SJCRH30 (cell line): ENCODE data around the gene ZNF750. TPM values are rescaled to one million over a fixed set of nuclear protein-coding genes. Genes with fewer than 3 reads are reported as not detected.

Experiments
- DNase-seq, 2 experiments: peaks; one replicate each; pipeline ENCODE4 v3.0.0-alpha.2; 2015 to 2020
- H3K27ac ChIP-seq: fragments of 250-450 bp; sonication (Bioruptor Pico); 2 replicates; pipeline ENCODE4 v1.5.1; 2020; ENCODE audit warnings: mild to moderate bottlenecking, moderate library complexity
- H3K27me3 ChIP-seq: fragments of 250-450 bp; sonication (Bioruptor Pico); 2 replicates; pipeline ENCODE4 v1.5.1; 2020; ENCODE audit warnings: mild to moderate bottlenecking, moderate library complexity
- H3K36me3 ChIP-seq: fragments of 250-450 bp; sonication (Bioruptor Pico); 2 replicates; pipeline ENCODE4 v1.5.1; 2020; ENCODE audit warnings: mild to moderate bottlenecking, moderate library complexity
- H3K4me1 ChIP-seq: fragments of 250-450 bp; sonication (Bioruptor Pico); 2 replicates; pipeline ENCODE4 v1.5.1; 2020; ENCODE audit warnings: mild to moderate bottlenecking, moderate library complexity
- H3K4me3 ChIP-seq: fragments of 250-450 bp; sonication (Bioruptor Pico); 2 replicates; pipeline ENCODE4 v1.5.1; 2020; ENCODE audit warnings: mild to moderate bottlenecking, moderate library complexity
- H3K9me3 ChIP-seq: fragments of 250-450 bp; sonication (Bioruptor Pico); replicated peaks from 2 replicates; pipeline ENCODE4 v1.5.1; 2020; ENCODE audit warnings: mild to moderate bottlenecking, moderate library complexity
- total RNA-seq: library from RNA; depleted of rRNA; stranded (reverse); fragments of >200 nt; shearing (Covaris generic); gene quantifications from 2 replicates; pipeline ENCODE4 v1.2.3, GENCODE V29; 2014

Gene ZNF750
- total RNA-seq, 1 experiment from 2014 or later: not detected

DNA sequence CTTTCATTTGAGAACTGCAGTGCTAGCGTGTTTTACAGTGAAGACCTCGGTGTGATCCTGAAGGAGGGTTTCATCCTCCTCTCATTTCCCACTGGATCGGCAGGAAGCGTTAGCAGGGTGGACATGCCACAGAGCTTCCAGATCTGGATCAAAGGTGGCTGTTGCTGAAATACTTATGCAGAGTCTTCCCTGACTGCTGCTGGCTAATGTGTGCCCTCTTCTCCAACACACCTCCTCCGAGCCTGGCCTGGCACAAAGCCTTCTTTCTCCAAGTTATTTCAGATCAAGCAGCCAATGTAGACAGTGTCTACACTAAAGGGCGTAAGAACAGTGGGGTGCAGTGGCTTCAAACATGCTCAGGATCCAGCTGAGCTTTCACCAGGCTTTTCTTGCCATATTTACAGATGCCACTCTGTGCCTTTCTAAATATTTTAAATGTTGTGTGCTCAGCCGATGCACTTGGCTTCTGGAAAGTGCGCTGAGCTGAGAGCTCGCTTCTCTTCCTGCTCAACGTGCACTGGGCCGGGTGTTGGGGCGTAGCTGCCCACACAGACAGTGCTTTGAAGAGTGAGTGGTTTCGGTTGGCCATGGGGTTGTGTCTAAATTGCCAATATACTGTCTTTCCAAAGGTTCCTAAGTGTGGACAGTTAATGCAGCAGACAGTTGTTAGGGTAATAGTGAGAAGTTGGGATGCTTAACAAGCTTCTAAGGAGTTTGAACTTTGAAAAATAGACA, 2.1 kb downstream of the ZNF750 start:
- Histone ChIP-seq H3K4me1 (peaks cover 32% of the 10 kb centered on the region), H3K4me3 (no peak overlapping the region), H3K27ac (peak overlapping the region; percentile 65), H3K9me3 (no peaks in the 10 kb centered on the region), H3K36me3 (peaks cover 5% of the 10 kb centered on the region; the same call in 1 of the 2 replicates), H3K27me3 (no peaks in the 10 kb centered on the region)
- DNase-seq: no peak

DNA sequence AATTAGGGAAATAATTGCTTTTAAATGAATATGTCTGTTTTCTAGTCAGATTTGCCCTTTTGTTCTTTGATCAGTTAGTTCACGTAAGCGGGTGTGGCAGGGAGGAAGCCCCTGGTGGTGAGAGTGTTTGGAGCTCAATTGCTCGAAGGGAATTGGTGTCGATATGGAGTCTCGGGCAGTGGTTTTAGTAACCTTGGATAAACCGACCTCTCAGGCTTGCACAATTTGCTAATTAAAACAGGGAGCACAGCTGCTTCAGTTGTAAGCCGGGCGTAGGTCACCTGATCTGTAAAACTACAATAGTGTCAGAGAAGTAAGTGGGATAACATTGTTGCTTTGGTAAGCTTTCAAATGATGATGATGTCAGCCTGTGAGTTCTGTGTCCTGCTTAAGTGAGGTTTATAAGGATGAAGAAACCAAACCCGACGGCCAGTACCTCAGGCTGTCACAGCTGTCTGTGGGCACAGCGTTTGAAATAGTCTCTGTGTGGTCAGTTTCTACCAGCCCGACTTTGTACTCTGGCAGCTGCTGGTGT, 2.9 kb downstream of the ZNF750 start:
- Histone ChIP-seq H3K27ac (peak overlapping the region; percentile 65), H3K4me1 (peaks cover 32% of the 10 kb centered on the region), H3K36me3 (peaks cover 5% of the 10 kb centered on the region; the same call in 1 of the 2 replicates), H3K9me3 (no peaks in the 10 kb centered on the region), H3K27me3 (no peaks in the 10 kb centered on the region), H3K4me3 (peak overlapping the region; percentile 2; the same call in 1 of the 2 replicates)
- peak; percentile 96 to 99 for DNase-seq

DNA sequence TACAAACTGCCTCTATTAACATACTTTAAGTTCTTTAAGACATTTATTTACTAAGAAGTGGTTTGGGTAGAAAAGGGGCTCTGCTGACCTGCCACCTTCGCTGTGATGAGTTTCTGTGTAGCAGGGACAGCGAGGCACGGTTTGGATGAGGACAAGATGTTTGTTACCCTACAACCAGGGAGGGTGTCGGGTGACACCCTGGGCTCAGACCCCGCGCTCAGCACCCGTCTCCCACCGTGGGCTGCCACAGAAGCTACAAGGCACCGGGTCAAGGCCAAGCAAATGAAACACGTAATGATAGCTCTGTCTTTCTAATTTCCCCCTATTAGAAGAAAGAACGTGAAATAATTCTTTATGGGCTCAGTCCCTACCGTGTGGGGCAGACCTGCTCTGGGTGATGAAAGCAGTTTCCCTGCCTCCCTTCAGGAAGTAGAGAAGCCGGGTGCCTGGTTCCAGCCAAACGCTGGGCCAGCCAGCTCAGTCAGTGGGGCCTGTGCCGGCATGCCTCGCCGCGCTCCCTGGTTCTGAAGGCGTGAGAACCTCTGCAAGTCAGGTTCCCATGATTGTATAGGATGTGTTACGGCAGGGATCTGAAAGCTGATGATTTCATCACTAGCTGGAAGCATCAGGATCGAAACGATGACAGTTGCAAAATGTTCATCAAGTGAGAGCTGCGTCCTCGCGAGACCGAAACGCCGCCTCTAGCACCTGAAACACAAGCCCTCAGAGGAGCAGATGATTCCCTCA, 3.9 kb downstream of the ZNF750 start:
- peak; percentile 74 to 86 for DNase-seq
- Histone ChIP-seq H3K27ac (peak overlapping the region; percentile 65), H3K36me3 (peaks cover 10% of the 10 kb centered on the region; the same call in 1 of the 2 replicates), H3K9me3 (no peaks in the 10 kb centered on the region), H3K4me1 (peaks cover 32% of the 10 kb centered on the region), H3K4me3 (peak overlapping the region; percentile 2; the same call in 1 of the 2 replicates), H3K27me3 (no peaks in the 10 kb centered on the region)

DNA sequence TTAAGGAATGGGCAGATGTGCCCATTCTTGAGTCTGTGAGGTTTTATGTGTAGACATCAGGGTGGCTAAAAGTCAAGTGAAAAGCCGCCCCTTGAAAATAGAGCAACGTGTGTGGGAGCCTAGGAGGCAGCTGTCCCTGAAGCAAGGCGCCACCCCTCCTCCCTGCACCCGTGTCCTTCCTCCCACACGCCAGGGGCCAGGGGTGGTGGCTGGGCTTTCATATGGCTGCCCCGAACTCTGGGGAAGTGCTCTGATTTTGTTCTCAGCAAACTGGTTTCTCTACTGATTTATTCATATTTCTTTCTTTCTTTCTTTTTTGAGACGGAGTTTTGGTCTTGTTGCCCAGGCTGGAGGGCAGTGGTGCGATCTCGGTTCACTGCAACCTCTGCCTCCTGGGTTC, 4.7 kb downstream of the ZNF750 start:
- Histone ChIP-seq H3K36me3 (peaks cover 15% of the 10 kb centered on the region; the same call in 1 of the 2 replicates), H3K27ac (peak overlapping the region; percentile 65), H3K4me3 (no peak overlapping the region), H3K27me3 (no peaks in the 10 kb centered on the region), H3K9me3 (no peaks in the 10 kb centered on the region), H3K4me1 (peaks cover 32% of the 10 kb centered on the region)
- DNase-seq: peak; percentile 45 to 68

DNA sequence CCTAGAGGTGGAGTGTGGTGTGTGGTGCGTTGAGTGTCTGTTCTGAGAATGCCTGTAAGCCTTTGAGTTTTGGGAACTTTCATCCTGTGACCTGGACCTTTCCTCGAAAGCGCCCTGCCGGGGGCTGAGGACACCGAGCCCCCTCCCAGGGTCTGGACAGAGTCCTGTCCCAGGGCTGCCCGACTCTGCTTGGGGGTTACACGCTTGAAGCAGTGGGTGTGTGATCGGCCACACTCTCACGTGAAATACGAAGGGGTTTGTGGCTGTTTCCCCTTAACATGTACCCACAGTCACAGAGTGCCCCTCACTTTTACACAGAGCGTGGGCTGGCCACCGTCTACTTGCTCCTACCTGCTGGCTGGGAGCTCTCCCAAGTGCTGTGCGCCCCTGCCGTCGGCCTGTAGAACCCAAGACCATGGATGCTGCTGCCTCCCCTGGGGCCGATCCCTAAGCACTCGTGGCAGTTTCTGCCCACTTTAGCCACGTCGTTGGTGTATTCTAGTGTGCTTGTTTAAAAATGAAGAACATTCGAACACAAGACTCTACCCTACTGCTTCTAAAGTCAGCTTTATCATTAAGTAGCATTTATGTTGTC, 6.8 kb downstream of the ZNF750 start:
- H3K4me3 ChIP-seq: no peak overlapping the region

DNA sequence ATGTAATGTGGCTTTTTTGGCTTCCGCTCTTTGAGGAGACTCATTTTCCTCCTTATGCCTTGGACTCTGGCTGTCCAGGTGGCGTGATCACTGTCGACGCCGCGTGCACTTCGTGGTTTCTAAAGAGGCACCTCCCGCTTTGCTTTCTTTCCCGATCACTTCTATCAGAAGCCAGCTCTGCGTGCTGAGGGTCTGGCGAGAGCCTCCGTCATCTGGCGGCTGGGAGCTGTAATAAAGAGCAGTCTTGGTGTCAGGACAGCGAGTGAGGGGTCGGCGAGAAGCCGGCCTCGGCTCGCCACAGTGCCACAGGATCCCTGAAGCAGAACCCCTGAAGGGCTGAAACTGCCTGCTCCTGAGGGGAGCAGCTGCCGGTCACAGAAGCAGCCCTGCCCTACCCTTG, 7.4 kb downstream of the ZNF750 start:
- no peak for DNase-seq
- H3K4me1 ChIP-seq: peaks cover 22% of the 10 kb centered on the region
- H3K4me3 ChIP-seq: no peak overlapping the region
- H3K36me3 ChIP-seq: peaks cover 31% of the 10 kb centered on the region
- no peak overlapping the region for H3K27ac ChIP-seq
- H3K9me3 ChIP-seq: no peaks in the 10 kb centered on the region
- no peaks in the 10 kb centered on the region for H3K27me3 ChIP-seq

More for the DNA sequence above, 6.8 kb downstream of the ZNF750 start:
- H3K27me3 ChIP-seq: no peaks in the 10 kb centered on the region
- H3K4me1 ChIP-seq: peaks cover 28% of the 10 kb centered on the region
- no peak overlapping the region for H3K27ac ChIP-seq
- H3K9me3 ChIP-seq: no peaks in the 10 kb centered on the region
- H3K36me3 ChIP-seq: peaks cover 26% of the 10 kb centered on the region
- no peak for DNase-seq

DNA sequence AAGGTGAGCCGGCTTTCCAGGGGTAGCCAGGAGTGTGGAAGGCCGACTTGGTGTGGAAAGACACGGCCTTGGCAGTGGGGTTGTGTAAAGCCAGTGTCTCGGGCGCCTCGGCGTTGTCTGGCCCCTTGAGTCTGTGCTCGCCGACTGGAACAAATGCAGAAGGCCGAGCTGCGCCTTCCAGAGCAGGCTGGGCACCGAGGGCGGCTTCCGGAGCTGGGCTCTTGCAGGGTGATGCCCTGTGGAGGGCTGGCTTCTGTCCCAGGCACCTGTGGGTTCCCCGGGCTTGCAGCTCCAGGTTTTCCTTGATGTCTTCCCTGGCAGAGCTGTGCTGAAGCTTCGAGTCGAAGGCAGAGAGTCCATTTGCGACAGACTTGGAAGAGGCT, 8.0 kb downstream of the ZNF750 start:
- Histone ChIP-seq H3K4me3 (no peak overlapping the region), H3K27me3 (no peaks in the 10 kb centered on the region), H3K36me3 (peaks cover 37% of the 10 kb centered on the region), H3K4me1 (peaks cover 20% of the 10 kb centered on the region), H3K9me3 (no peaks in the 10 kb centered on the region), H3K27ac (no peak overlapping the region)
- DNase-seq: no peak

DNA sequence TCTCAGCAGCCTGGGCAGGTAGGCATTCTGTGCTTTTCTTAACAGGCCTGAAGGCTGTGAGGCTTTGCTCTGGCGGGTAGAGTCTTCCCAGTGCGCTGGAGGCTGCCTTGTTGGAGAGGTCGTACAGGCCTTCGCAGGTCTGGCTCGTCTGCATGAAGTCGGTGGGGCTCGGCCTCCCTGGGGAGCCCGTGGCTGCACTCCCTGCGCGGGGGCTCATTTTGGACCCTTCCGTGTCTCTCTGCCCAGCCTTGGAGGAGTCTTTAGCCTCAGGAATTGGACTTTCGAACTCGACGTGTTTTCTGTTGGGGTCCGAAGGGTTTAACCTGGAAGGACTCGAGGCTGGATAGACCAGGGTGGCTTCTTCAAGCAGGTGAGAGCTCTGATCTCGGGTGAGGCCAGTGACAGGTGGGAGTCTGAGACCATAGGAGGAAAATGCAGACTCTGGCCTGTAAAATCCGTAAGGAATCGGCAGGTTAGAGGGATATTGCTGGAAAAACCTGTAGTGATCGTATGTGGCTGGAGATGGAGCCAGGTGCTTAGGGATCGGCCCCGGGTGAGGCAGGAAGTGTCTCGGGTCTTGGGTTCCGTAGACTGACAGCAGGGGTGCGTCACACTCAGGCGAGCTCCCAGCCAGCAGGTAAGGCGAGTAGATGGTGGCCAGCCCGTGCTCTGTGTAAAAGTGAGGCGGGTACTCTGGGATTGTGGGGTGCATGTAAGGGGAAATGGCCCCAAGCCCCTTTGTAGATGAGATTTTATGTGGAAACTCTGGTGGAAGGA, 8.6 kb downstream of the ZNF750 start:
- no peak overlapping the region for H3K4me3 ChIP-seq
- DNase-seq: no peak
- peaks cover 41% of the 10 kb centered on the region for H3K36me3 ChIP-seq
- H3K4me1 ChIP-seq: peaks cover 14% of the 10 kb centered on the region
- H3K27me3 ChIP-seq: no peaks in the 10 kb centered on the region
- H3K27ac ChIP-seq: no peak overlapping the region
- H3K9me3 ChIP-seq: no peaks in the 10 kb centered on the region

DNA sequence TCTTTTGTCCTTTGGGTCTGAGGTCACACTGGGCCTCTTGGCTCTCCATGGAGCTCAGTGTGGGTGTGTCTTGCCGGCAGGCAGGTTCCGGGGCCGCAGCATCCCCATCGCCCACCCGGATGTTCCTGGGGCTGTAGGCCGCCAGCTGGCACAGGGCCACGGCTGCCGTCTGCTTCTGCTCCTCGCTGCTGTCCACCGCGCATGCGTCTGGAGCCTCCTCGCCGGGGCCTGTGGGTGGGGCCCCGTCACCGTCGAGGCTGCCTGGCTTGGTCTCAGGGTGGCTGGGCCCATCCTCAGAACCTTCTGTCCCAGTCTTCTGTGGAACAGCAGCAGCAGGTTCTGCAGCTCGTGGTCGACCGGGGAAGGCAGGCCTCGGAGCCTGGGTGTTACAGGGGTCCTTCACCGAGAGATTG, 9.6 kb downstream of the ZNF750 start:
- Histone ChIP-seq H3K27me3 (no peaks in the 10 kb centered on the region), H3K27ac (no peak overlapping the region), H3K9me3 (no peaks in the 10 kb centered on the region), H3K36me3 (peaks cover 49% of the 10 kb centered on the region), H3K4me3 (no peak overlapping the region), H3K4me1 (peaks cover 4% of the 10 kb centered on the region)
- no peak for DNase-seq

DNA sequence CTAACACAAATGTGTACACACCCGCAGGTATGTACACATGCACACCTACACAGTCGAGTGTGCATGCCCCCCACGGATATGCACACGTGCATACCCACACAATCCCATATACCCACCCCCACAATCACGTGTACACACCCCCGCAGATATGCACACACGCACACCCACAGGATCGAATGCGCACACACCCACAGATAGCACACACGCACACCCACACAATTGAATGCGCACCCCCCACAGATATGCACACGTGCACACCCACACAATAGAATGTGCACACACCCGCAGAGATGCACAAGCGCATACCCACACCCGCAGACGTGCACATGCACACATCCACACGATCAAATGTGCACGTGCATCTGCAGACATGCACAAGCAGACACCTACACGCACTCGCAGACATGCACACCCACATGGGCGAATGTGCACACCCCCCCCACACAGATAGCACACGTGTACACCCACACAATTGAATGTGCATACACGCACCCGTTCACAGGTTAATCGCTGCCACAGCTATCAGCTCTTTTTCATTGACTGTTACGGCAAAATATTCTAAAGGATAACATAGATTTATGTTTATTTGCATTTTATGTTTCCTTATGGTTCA, 10.8 kb downstream of the ZNF750 start:
- Histone ChIP-seq H3K36me3 (peaks cover 55% of the 10 kb centered on the region), H3K9me3 (no peaks in the 10 kb centered on the region), H3K4me1 (no peaks in the 10 kb centered on the region), H3K27ac (no peak overlapping the region), H3K27me3 (no peaks in the 10 kb centered on the region), H3K4me3 (no peak overlapping the region)
- DNase-seq: no peak

DNA sequence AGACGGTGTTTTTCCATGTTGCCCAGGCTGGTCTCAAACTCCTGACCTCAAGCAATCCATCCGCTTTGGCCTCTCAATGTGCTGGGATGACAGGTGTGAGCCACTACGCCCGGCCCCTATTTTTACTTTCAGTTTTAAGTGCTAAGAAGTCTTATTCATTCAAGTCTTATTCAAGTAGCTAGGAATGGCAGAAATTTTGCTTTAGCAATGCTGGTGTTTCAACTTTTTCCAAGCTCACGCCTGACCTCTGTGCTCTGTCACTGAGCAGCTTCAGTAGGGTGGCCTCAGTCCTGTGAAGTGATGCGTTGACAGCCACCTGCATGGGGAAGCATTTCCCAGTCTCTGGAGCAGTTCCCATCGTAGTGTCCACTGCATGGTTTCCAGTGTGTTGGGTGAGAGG, 12.9 kb downstream of the ZNF750 start:
- Histone ChIP-seq H3K27ac (no peak overlapping the region), H3K4me1 (no peaks in the 10 kb centered on the region), H3K36me3 (peaks cover 67% of the 10 kb centered on the region), H3K27me3 (no peaks in the 10 kb centered on the region), H3K9me3 (no peaks in the 10 kb centered on the region), H3K4me3 (no peak overlapping the region)
- DNase-seq: no peak

DNA sequence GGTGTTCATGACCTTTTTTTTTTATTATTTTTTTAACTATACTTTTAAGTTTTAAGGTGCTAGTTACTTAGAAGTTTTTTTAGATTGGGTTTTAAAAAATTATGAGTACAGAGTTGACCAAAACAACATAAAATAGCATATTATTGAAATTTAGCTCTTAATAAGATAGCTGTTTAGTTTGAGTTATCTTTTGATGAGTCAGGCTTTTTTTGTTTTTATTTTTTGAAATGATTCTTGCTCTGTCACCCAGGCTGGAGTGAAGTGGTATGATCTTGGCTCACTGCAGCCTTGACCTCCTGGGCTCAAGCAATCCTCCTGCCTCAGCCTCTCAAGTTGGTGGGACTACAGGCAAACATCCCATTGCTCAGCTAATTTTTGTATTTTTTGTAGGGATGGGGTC, 13.6 kb downstream of the ZNF750 start:
- no peak for DNase-seq
- Histone ChIP-seq H3K4me1 (no peaks in the 10 kb centered on the region), H3K27me3 (no peaks in the 10 kb centered on the region), H3K9me3 (peaks cover under 1% of the 10 kb centered on the region; the same call in 1 of the 2 replicates), H3K36me3 (peaks cover 73% of the 10 kb centered on the region), H3K4me3 (no peak overlapping the region), H3K27ac (no peak overlapping the region)

DNA sequence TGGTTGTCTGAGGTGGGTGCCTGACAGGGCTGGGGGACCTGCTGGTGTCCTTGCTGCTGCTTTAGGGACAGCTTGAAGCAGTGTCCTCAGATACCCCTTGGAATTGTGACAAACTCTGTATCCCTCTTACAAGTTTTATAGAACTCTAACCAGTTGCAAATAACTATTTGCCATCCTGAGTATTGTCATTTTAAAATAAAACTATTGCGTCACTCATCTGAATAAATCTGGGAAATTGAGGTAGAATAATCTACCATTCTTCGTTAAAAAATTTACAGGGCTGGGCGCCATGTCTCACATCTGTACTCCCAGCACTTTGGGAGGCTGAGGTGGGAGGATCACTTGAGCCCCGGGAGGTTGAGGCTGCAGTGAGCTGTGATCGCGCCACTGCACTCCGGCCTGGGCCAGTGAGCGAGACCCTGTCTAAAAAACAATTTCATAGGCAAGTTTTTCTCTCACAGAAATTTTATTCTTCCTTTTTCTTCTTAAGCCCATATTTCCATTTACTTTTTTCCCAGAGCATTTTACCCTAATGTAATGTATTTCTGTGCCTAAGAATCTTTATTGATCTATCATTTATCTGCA, 14.2 kb downstream of the ZNF750 start:
- Histone ChIP-seq H3K9me3 (peaks cover 4% of the 10 kb centered on the region; the same call in 1 of the 2 replicates), H3K27ac (no peak overlapping the region), H3K4me1 (no peaks in the 10 kb centered on the region), H3K4me3 (no peak overlapping the region), H3K36me3 (peaks cover 73% of the 10 kb centered on the region), H3K27me3 (no peaks in the 10 kb centered on the region)
- no peak for DNase-seq
